SU-DHL-6 (cell line): ENCODE data around the gene CEP104.

Source experiments
- H2AFZ ChIP-seq: fragments of 200-600 bp; sonication (generic); 2 replicates; pipeline ENCODE4 v1.6.1; 2014; ENCODE audit warnings: low read depth, mild to moderate bottlenecking, moderate library complexity, mixed read lengths, antibody characterized with exemption, low read length; ENCODE audit not compliant: severe bottlenecking
- H3F3A ChIP-seq: fragments of 200-600 bp; shearing (Covaris generic); 2 replicates; pipeline ENCODE4 v1.6.0; 2016; ENCODE audit warnings: antibody characterized with exemption, mild to moderate bottlenecking; ENCODE audit not compliant: insufficient read depth
- H3K27ac ChIP-seq: fragments of 200-600 bp; sonication (generic); 2 replicates; pipeline ENCODE4 v1.5.1; 2016; ENCODE audit warnings: low read depth, mild to moderate bottlenecking, low read length, moderate library complexity, mixed read lengths
- H3K27me3 ChIP-seq: fragments of 200-600 bp; sonication (generic), shearing (Covaris generic); 2 replicates; pipeline ENCODE4 v1.6.0; 2014; ENCODE audit warnings: mild to moderate bottlenecking, low read length
- H3K36me3 ChIP-seq: fragments of 200-600 bp; sonication (generic); 2 replicates; pipeline ENCODE4 v1.6.1; 2014; ENCODE audit warnings: mild to moderate bottlenecking, low read length, mixed read lengths
- H3K4me2 ChIP-seq: fragments of 300-600, 200-600 bp; shearing (Covaris generic), sonication (generic); 2 replicates; pipeline ENCODE4 v1.6.0; 2014; ENCODE audit warnings: low read length, low read depth, mild to moderate bottlenecking; ENCODE audit not compliant: poor library complexity, severe bottlenecking
- H3K4me3 ChIP-seq: fragments of 200-600 bp; sonication (generic); 2 replicates; pipeline ENCODE4 v1.5.1; 2014; ENCODE audit warnings: antibody characterized with exemption, low read length, mild to moderate bottlenecking, mixed read lengths; ENCODE audit not compliant: insufficient read depth, poor library complexity, severe bottlenecking
- H3K79me2 ChIP-seq: fragments of 200-600 bp; sonication (generic); 2 replicates; pipeline ENCODE4 v1.6.1; 2014; ENCODE audit warnings: mild to moderate bottlenecking, low read length, moderate library complexity; ENCODE audit not compliant: insufficient read depth
- H3K9ac ChIP-seq: fragments of 200-600 bp; sonication (generic); 2 replicates; pipeline ENCODE4 v1.7.0; 2014; ENCODE audit warnings: mild to moderate bottlenecking, low read length
- H3K9me2 ChIP-seq: fragments of 200-600 bp; sonication (generic); replicated peaks from 2 replicates; pipeline ENCODE4 v1.6.1; 2014; ENCODE audit warnings: low read length; ENCODE audit not compliant: insufficient read depth
- H3K9me3 ChIP-seq: fragments of 200-600 bp; sonication (generic); 2 replicates; pipeline ENCODE4 v1.6.1; 2014; ENCODE audit warnings: low read length, mixed read lengths; ENCODE audit not compliant: insufficient read depth
- H4K20me1 ChIP-seq: fragments of 200-600 bp; sonication (generic); 2 replicates; pipeline ENCODE4 v1.6.1; 2014; ENCODE audit warnings: low read depth, mild to moderate bottlenecking, antibody characterized with exemption, low read length, moderate library complexity, mixed read lengths
- CTCF ChIP-seq: fragments of 200-600 bp; sonication (generic); IDR thresholded peaks from one replicate; pipeline ENCODE4 v1.5.1; 2017; ENCODE audit warnings: antibody characterized with exemption, mild to moderate bottlenecking, low read length, moderate library complexity; ENCODE audit not compliant: insufficient read depth, poor library complexity, severe bottlenecking
- EZH2phosphoT487 ChIP-seq: fragments of 200-600 bp; sonication (generic), shearing (Covaris generic); conservative IDR thresholded peaks from 2 replicates; pipeline ENCODE4 v1.6.1; 2018; ENCODE audit warnings: mild to moderate bottlenecking, antibody characterized with exemption, low read length, moderate library complexity, mixed read lengths

The CEP104 gene

GRCh38 chr1:3876716-3877115 is 19.7 kb upstream of the CEP104 start:
- Histone ChIP-seq H3K9me3 (no peaks in the 10 kb centered on the region), H2AFZ (no peak overlapping the region), H3K4me2 (no peak overlapping the region), H3K36me3 (no peaks in the 10 kb centered on the region), H3K9me2 (no peaks in the 10 kb centered on the region), H3K27ac (no peak overlapping the region), H3K9ac (no peak overlapping the region), H4K20me1 (no peaks in the 10 kb centered on the region), H3F3A (no peaks in the 10 kb centered on the region), H3K79me2 (no peaks in the 10 kb centered on the region), H3K27me3 (no peaks in the 10 kb centered on the region), H3K4me3 (no peak overlapping the region)
- TF ChIP-seq EZH2phosphoT487, result no peak
- no peak for TF ChIP-seq CTCF

GRCh38 chr1:3874736-3875135 is 17.7 kb upstream of the CEP104 start:
- Histone ChIP-seq H3K27me3 (no peaks in the 10 kb centered on the region), H3K36me3 (no peaks in the 10 kb centered on the region), H3K79me2 (no peaks in the 10 kb centered on the region), H3K4me3 (no peak overlapping the region), H3K9me3 (no peaks in the 10 kb centered on the region), H2AFZ (no peak overlapping the region), H3F3A (no peaks in the 10 kb centered on the region), H4K20me1 (no peaks in the 10 kb centered on the region), H3K4me2 (no peak overlapping the region), H3K9me2 (no peaks in the 10 kb centered on the region), H3K27ac (no peak overlapping the region), H3K9ac (no peak overlapping the region)
- TF ChIP-seq EZH2phosphoT487, result no peak

- Histone ChIP-seq H2AFZ (no peak overlapping the region), H3K4me2 (no peak overlapping the region), H3K9me2 (no peaks in the 10 kb centered on the region), H4K20me1 (no peaks in the 10 kb centered on the region), H3K27me3 (no peaks in the 10 kb centered on the region), H3K9ac (no peak overlapping the region), H3K79me2 (no peaks in the 10 kb centered on the region), H3K9me3 (no peaks in the 10 kb centered on the region), H3K36me3 (no peaks in the 10 kb centered on the region), H3K27ac (no peak overlapping the region), H3K4me3 (no peak overlapping the region), H3F3A (no peaks in the 10 kb centered on the region)
- TF ChIP-seq EZH2phosphoT487, result no peak
These were observed 15.5 kb upstream of the CEP104 start for GRCh38 chr1:3872546-3872945.

GRCh38 chr1:3871451-3871805 is 14.4 kb upstream of the CEP104 start:
- H3K27me3 ChIP-seq, result no peaks in the 10 kb centered on the region

More at GRCh38 chr1:3871451-3871805, 14.4 kb upstream of the CEP104 start:
- Histone ChIP-seq H3K9me3 (no peaks in the 10 kb centered on the region), H4K20me1 (no peaks in the 10 kb centered on the region), H3K9ac (no peak overlapping the region), H3K9me2 (no peaks in the 10 kb centered on the region), H3K27ac (no peak overlapping the region), H3K4me2 (no peak overlapping the region), H3K79me2 (no peaks in the 10 kb centered on the region), H2AFZ (no peak overlapping the region), H3F3A (no peaks in the 10 kb centered on the region), H3K36me3 (no peaks in the 10 kb centered on the region), H3K4me3 (no peak overlapping the region)
- TF ChIP-seq CTCF (no peak), EZH2phosphoT487 (no peak)
